ENCODE measurements around the gene CCL3.
"Not testable (repeated sequence)": the region's sequence is repeated elsewhere in the genome, so short reads cannot be mapped to it uniquely, and the experiment has no call there.

Gene CCL3

GRCh38 chr17:36083691-36084090 is 6.3 kb downstream of the CCL3 start:
- not testable (repeated sequence) for DNase-seq

DNA sequence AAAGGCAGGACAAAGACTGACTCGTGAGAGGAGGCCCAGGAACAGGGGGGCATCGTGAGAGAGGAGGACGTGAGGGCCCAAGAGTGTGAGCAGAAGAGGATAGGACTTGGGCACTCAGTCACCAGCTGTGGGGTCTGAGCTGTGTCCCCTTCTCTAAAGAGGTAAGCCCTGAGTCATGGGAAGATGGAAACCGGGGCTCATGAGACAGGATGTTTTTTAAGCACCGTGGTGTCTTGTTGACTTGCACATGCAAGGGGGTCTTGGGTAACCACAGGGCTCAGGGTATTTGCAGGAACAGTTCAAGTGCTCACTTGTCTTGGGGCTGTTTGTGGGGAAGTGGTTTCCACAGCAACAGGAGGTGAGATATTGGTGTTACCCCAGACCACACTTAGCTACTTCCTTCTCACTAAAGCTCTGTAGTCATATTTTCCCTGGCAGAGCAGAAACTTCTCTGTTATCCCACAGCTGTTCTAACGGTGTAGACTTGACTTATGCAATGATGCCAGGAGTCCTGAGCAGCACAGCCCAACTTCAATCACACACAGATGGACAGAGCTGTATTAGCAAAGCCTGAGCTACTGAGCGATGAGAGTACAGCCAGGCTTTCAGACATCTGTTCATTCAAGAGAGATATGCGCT is 7.3 kb downstream of the CCL3 start:
- peak; percentile 30 for DNase-seq

GRCh38 chr17:36081681-36082471 is 8.1 kb downstream of the CCL3 start:
- DNase-seq = not testable (repeated sequence)

DNA sequence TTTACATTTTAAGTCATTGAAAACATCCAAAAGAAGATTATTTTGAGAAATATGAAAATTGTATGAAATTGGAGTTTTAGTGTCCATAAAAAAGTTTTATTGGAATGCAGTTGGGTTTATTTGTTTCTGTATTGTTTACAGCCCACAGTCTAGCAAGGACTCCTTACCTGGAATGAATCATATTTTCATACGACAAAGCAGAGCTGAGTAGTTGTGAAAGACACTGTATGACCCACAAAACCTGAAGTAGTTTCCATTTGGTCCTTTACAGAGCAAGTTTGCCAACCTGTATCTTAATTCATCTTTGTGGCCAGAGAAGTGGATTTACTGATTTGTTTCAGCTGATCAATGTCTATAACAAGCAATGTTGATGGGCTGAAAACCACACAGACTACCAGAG is 15.6 kb downstream of the CCL3 start:
- DNase-seq = no peak

DNA sequence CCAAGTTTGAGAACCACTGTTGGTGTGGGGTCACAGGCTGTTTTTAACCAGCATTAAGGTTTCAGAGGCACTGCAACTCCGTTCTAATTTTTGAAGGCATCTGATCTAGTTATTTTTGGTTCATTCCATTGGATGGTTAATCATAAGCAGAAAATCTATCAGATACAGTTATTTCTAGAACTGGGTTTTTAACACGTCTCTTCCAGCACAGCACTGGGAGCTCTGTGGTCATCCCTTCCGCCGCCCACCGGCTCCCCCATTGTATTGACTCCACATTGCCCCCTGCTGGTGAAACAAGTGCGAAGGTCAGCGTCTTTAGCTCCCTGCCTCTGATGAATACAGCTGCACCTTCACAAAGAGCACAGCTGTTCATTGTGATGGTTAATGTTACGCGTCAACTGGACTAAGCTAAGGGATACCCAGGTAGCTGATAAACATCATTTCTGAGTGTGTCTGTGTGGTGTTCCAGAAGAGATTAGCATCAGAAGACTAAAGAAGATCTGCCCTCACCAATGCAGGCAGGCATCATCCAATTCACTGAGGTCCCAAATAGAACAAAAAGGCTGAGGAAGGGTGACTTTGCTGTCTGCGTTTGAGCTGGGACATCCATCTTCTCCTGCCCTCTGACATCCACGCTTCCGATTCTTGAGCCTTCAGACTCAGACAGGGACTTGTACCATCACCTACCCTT is 17.4 kb downstream of the CCL3 start:
- DNase-seq = peak; percentile 55

DNA sequence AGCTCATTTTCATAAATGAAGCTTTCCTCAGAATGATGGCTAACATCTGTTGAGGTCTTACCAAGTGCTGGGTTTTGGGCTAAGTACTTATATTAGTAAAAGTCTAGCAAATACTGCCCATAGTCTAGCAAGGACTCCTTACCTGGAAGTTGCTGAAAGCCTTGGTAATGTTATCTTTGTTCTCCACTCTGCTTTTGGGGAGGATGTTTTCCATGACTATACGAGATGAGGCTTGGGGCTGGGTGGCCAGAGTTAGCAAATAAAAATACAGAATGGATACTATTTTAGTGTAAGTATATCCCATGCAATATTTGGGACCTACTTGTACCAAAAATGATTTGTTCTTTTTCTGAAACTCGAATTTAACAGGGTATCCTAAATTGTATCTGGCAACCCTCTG is 18.2 kb downstream of the CCL3 start:
- no peak for DNase-seq

- no peak for DNase-seq
Observed at GRCh38 chr17:36070427-36070826, 19.5 kb downstream of the CCL3 start.

GRCh38 chr17:36069136-36069535 is 20.8 kb downstream of the CCL3 start:
- no peak for DNase-seq

GRCh38 chr17:36068524-36068923 is 21.4 kb downstream of the CCL3 start:
- no peak for DNase-seq

DNA sequence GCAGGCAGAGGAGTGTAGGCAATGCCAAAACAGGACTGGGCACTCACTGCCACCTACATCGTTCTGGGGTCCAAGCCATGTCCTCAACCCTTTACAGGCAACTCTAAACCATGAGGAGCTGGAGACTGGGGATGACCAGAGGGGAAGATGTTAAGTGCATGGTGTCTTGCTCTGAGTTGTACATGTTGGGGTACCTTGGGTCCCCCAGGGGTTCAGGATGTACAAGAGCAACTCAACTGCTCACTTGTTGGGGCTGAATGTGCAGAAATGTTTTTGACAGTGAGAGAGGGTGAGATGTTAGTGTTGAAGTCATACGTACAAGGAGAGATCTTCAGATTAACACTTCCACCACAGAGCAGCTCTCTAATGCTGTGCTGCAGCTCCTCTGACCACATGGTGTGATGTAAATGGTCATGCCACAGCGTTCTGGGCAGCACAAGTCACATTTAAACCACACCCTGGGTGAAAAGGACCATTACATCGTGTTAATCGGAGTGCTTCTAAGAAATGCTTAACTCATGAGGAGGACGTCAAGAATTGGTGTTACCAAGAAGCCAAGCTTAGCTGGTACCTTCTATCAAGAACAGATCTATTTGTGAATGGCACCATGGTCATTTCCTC is 23.5 kb downstream of the CCL3 start:
- DNase-seq = no peak

DNA sequence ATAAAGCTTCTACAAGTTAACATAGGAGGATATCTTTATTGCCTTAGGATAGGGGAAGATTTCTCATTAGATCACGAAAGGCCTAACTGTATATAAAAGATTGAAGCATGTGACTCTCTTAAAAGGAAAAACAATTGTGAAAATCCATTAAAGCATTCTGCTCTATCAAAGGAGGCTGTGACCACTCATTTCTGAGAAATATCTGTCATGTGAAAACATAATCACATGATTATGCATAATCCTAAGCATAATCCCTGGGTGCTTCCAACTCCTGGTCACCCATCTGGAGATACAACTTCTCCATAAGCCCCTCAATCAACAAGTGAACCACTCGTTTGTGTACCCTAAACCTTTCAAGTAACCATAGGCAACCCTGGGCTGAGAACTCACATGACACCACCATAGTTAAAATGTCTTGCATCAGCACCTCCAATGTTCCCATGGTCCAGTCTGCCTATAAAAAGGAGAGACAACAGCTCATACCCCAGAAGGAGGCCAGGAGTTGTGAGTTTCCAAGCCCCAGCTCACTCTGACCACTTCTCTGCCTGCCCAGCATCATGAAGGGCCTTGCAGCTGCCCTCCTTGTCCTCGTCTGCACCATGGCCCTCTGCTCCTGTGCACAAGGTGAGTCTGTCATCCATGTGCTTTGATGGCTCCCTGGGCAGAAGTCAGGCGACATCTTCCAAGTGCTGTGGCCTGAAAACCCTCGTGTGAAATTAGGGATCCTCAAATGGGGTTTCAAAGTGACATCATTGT is 26.0 kb downstream of the CCL3 start, which contains the start of gene CCL18:
Gene CCL18 (plus strand): TSS at position 487 of the 756 bp plus-strand sequence. CDS start 71 bp downstream, at position 558.
- DNase-seq = no peak

DNA sequence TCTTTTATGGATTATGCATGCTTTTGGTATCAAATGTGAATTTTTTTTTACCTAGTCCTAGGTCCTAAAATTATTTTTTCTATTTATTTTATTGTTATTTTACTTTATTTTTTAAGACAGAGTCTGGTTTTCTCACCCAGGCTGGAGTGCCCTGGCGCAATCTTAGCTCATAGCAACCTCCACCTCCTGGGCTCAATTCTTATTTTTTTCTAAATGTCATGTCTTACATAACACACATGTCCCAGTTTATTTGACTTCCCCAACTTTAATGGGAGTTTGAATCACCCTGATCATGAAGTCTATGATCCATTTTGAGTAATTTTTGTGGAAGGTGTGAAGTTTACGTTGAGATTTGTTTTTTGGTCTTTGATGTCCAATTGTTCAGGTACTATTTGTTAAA is 29.1 kb downstream of the CCL3 start:
- DNase-seq = no peak

DNA sequence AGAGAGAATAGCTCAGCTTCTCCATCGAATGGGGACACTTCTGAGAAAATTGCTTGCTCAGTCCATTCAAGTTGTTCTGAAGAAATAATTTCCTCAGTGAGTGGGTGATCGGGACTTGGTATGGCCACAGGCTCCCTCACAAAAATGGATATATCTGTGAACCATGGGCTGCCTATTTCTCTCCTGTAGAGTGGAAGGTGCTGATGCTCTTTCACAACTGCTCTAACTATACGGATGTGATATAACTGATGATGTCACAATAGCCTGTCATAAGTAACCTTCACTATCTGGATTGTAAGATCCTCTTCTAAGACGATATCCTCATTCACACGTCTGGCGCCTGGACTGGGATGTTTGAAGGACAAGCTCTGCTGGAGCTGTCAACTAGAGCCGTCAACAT is 30.5 kb downstream of the CCL3 start:
- no peak for DNase-seq

DNA sequence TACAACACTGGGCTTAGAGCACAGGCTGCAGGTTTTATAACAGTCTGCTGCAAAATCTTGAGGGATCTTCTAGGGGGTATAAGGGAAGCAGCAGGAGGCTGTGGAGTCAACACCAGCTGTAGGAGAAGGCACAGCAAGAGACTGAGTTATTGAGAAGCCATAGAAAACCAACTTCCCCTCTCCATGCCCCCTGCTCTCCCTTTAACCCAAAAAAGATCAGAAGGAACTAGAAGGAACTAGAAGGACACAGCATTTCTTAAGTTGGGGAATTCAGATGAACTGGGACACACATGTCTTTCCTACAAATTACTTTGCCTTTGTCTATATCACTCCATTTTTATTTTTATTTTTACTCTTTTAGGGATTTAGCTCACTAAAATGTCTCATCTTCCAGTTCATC is 32.0 kb downstream of the CCL3 start:
- DNase-seq = no peak

DNA sequence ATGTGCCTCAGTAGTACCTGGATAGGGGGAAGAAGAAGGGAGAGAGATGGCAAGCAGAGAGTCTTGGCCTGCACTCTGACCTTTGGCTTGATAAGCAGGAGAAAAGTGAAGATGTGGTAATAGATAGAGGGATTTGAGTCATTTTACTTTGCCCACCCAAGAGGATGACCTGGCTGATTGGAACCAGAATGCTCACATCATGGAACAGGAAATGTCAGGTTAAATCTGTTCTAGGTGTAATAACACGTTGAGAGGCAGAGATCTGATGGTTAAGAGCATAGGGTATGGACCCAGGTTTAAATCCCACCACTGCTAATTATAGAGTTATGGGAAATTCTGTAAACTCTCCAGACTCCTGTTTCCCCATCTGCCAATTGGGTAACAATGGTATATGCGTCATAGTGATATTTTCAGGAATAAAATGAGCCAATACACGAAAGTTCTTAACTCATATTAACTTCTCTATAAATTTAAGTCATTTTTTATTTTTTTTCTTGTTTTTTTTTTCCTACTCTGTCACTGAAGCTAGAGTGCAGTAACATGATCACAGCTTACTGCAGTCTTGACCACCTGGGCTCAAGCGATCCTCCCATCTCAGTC is 33.9 kb downstream of the CCL3 start:
- no peak for DNase-seq

DNA sequence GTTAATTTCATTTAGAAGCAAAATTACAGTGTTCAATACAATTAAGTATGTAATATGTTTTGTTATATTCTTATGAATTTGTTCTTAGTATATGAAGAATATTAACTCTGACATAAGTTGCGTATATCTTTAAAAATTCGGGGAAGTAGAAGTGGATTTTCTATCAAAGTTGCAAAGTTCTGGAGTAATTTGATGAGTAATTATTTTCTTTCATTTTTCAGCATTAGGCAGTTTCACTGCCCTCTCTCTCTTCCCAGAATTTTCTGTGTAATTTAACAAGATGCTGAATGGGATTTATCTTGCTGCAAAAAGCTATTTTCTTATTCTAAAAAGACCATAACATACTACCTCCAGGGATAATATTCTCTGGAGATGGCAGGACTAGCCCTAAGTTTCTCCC is 34.8 kb downstream of the CCL3 start:
- DNase-seq = no peak

DNA sequence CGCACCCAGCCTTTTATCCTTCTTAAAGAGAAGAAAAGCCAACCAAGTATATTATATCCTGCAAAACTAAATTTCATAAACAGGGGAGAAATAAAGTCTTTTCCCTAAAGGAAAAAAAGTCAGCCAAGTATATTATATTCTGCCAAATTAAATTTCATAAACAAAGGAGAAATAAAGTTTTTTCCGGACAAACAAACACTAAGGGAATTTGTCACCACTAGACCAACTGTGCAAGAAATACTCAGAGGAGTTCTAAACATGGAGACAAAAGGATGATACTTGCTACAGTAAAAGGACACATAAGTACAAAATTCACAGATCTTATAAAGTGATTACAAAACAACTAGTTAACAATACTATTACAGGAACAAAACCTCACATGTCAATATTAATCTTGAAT is 40.3 kb downstream of the CCL3 start:
- DNase-seq = no peak

GRCh38 chr17:36048066-36048465 is 41.9 kb downstream of the CCL3 start:
- DNase-seq = no peak

Measured in CD4-positive, alpha-beta T cell treated with Interleukin-6 for 4 hours (primary cell).